GM18868 (cell line): ENCODE results near the gene CD28.

Experiments used
- ATAC-seq: cut with Tn5 transposase; IDR thresholded peaks from one replicate; pipeline ENCODE4 v1.9.1; 2021; ENCODE audit warnings: mild to moderate bottlenecking, moderate library complexity; ENCODE audit not compliant: unreplicated experiment

The CD28 gene

DNA sequence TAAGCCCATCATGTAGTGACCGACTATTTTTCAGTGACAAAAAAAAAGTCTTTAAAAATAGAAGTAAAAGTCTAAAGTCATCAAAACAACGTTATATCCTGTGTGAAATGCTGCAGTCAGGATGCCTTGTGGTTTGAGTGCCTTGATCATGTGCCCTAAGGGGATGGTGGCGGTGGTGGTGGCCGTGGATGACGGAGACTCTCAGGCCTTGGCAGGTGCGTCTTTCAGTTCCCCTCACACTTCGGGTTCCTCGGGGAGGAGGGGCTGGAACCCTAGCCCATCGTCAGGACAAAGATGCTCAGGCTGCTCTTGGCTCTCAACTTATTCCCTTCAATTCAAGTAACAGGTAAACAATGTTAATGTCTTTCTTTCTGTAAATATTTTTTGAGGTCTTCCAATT, at the start of gene CD28:
TSS of gene CD28 (plus strand) at position 237 of the 400 bp plus-strand sequence. CDS start at position 295, 58 bp downstream.
- peak; percentile 100 for ATAC-seq

DNA sequence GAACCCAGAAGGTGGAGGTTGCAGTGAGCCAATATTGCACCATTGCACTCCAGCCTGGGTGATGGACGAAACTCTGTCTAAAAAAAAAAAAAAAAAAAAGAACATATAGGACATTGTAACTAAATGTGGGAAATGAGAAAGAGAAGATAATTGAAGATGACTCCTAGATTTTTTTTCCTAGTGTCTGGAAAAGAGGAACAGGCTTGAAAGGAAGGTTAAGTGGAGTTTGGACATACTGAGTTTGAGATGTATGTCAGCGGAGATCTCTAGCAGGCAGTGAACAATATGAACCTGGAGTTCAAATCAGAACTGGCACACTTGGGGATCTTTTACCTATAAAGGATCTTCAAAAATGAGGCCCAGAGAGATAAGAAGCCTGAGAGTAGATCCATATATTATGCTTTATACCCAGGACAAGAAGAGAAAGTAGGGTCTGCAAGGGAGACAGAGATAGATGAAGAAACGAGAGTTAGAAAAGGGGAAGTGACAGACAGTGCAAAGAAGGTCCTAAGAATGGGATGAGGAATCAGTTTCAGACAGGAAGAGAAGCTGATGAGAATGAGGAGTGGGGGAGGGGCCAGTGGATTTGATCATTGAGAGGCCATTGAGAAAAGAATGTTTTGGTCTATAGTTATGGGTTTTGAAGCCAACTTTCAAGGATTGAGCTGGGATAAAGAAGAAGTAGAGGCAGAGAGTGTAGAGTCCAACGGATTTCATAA, 46.9 kb upstream of the CD28 start:
- peak; percentile 82 for ATAC-seq

DNA sequence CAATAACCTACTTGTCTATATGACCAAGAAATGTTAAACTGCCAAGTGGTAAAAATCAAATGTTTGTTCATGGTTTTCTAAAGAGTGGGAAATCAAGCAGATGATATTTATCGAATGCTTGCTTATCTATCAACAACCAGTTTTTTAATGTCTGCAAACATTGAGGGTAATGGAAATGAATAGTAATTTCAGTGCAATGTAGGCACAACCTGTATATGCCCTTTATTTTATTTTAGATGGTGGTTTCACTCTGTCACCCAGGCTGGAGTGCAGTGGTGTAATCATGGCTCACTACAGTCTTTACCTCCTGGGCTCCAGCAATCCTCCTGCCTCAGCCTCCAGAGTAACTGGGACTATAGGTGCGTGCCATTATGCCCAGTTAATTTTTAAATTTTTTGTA, 46.0 kb upstream of the CD28 start:
- no peak for ATAC-seq

DNA sequence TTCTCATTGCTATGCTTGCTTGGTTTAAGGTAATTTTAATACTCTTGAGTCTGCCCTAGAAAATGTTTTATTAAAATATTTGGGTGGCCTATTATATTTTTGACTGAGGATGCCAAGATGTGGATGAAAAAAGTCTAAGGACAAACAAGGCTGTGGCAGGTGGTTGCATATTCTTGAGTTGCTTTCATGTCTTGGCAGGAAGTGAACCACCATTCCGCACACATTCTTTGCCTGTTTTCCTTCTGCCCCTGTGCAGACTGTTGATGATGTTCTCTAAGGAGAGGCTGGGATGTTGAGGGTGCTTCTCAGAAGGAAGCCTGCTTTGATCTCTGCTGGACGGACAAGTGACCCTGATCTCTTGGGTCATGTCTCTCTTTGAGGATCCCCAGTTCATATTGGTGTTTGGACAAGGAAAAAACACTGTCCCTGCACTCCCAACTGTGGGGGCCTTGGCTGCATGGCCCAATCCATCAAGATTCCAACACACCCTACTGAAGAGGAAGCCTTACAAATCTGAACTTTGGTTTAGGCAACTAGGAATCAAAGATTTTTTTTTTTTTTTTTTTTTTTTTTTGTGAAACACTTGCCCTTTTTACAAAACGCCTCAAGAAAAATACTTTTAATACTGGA, 45.0 kb upstream of the CD28 start:
- ATAC-seq: no peak

DNA sequence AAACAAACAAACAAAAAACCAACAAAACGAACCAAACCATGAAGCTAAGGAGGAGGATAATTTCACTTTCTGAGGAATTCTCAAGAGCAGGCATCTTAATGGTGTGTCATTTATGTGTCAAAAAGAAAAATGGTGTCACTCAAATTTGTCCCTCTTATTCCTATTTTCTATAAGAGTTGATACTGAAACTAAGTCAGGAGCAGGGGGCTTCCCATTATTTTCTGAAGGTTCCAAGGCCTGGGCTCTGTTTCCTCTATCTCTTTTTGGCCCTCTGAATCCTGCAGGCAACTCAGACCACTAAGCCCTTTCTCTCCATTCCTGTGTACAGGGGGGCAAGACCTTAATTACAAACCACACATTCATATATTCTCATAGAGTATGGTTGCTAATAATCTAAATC, 44.0 kb upstream of the CD28 start:
- no peak for ATAC-seq

DNA sequence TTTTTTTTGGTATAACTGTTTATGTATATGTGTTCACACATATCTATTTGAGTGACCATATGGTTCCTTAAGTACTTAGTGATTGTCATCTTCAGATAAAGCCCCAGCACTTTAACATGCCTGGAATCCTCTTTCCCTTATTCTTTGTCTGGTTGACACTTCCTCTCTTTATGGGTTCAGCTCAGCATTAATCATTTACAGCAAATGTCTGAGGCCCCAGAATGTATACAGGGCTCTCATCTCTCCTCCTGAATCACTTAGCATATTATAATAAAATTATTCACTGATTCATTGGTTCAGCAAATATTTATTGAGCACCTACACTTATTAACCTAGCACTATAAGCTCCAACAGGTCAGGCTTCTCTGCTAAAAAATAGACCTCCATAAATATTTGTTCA, 43.5 kb upstream of the CD28 start:
- no peak for ATAC-seq

DNA sequence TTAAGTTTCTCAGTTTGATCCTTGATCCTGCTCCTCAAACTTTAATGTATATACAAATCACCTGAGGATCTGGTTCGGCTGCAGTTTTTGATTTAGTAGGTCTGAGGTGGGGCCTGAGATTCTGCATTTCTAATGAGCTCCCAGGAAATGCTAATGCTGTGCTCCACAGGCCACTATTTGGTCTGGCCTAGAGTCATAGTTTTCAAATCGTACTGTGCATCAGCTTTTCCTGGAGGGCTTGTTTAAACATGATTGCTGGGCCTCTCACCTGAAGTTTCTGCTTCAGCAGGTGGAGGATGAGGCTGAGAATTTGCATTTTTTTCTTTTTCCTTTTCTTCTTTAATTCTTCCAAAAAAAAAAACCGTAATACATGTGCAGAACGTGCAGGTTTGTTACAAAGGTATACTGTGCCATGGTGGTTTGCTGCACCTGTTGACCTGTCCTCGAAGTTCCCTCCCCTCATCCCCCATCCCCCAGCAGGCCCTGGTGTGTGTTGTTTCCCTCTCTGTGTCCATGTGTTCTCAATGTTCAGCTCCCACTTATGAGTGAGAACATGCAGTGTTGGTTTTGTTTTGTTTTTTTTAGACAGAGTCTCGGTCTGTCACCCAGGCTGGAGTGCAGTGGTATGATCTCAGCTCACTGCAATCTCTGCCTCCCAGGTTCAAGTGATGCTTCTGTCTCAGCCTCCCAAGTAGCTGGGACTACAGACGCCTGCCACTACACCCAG, 42.2 kb upstream of the CD28 start:
- no peak for ATAC-seq

DNA sequence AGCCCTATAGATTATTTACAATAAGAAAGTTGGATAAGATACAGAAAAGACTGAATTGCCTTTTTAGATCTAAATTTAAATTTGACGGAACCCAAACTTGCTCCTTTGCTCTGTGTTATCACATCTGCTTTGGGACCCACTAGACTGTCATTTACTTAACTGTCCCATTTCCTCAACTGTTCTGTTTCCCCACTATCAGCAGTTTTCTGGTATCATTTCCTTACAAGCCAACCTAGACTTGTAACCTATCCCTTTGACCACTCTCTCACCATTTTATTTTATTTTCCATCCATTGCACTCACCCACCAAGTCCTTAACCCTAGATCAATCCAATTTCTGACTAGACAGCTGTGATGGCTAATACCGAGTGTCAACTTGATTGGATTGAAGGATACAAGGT, 38.6 kb upstream of the CD28 start:
- no peak for ATAC-seq

DNA sequence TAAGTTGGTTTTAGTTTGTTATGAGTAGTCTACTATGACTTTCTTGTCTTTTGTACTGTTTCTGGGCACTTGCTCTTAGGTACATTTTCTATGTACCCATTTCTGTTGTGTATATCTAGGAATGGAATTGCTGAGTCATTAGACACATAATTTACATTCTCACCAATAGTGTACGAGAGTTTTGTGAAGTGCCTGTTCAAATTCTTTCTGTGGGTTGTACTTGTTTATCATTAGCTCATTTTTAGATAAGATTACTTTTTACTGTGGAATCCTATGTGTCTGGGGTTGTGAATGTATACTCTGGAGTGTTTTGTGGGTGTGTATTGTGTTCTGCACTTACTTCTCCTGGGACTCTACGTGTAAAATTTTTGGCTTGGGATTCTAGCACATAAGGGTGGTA, 36.6 kb upstream of the CD28 start:
- no peak for ATAC-seq

DNA sequence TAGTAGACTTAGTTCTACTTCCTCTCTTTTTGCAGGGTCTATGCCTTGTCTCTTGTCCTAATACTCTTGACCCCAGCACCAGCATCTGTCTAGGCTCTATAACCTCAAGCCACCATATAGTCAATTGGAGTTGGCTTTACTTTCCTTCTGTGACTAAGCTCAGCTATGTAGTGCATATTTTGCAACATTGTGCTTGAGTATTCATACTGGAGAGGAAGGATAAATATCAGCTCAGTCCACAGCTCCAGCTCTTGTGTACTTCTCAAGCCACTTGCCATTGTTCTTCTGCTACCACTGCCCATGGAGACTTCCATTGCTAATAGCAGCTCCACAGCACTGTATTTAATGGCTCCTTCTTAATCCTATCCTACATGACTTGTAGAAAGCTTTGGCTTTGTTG, 35.5 kb upstream of the CD28 start:
- ATAC-seq: no peak

DNA sequence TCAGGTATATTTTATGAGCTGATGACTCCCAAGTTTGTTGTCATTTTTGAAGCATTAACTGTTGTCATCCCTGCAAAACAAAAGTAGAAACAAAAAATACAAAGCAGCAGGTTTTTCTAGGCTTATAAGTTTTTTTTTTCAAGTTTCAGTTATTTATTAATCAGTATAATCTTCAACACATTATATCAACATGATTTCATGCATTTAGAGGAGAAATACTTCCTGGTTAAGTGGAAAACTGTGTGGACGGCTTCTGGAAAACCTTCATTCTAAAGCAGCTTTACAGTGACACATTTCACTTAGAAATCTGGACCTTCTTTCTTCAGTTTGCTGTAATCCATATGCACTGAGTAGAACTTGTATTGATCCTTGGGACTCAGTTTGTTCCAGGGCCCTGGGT, 34.6 kb upstream of the CD28 start:
- no peak for ATAC-seq

DNA sequence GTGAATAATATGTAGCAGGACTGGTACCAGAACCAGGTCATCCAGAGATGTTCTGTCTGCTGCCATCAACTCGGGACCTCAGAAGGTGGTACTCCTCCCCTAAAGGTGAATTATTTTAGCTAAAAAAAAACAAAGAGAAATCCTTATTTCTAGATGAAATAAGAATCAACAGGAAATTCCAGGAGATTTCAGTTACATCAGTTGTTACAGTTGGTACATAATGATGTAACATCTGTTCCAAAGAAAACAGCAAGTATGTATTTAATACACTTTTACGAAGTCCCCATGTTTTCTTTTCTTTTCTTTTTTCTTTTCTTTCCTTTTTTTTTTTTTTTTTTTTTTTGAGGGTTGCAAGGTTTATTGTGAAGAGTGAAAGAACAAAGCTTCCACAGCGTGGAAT, 33.6 kb upstream of the CD28 start:
- no peak for ATAC-seq

DNA sequence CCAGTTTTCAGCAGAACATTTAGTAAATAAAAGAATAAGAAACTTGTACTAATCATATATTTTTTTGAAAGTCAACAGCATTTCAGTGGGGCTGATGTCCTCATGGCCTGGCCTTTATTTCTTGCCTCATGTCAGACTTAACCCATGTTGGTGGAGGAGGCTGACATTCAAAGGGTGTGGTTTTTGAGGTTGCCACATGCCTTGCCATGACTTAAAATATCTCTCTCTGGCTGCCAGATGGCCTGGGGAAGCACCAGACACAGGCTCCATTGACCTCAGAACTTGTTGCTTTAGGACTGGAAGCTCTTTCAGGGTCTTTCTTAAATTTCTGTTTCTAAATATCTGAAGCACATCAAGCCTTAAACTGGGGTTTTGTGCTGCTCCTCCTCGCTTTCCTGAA, 32.5 kb upstream of the CD28 start:
- ATAC-seq: peak; percentile 99

DNA sequence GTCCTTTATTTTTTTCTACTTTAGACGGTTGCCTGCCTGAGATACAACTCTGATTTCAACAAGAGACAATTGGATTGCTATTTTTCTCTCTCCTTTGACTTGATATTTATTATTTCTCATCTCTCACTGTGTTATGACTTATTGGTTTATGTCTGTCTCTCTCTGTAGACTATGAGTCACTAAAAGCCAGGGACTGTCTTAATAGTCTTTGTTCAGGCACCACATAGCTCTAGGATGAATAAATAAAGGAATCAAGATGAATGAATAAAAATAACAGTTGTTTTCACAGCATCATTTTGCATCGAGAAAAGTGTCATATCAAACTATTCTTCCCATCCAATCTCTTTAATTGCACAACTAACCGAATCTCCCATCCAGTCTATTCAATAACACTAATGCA, 31.4 kb upstream of the CD28 start:
- no peak for ATAC-seq

DNA sequence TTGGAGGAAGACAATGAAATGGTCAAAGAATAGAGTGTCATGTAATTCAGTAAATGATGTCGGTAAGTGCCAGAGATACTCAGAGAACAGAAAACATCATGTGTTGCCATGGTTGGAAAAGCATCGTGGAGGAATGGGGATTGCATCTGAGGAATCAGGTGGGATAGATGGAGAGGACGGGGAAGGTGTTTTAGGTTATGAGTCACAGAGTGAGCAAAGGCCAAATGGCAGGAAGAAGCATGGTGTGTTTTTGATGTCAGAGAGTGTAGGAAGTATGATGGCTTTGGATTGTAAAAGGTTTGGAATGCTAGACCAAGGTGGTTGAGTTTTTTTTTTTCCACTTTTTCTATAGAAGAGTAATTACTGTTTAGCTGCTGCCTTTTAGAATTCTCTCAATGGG, 27.5 kb upstream of the CD28 start:
- ATAC-seq: no peak

DNA sequence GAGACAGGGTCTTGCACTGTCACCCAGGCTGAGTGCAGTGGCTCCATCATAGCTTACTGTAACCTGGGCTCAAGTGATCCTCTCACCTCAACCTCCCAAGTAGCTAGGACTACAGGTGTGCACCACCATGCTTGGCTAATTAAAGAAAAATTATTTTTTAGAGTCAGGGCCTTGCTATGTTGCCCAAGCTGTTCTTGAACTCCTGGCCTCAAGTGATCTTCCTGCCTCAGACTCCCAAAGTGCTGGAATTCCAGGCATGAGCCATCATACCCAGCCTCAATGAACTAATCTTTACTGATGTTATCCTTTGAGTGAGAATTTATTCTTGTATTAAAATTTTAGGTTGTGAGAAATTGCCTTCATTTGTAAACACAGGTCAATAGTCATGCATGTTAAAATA, 27.0 kb upstream of the CD28 start:
- no peak for ATAC-seq

DNA sequence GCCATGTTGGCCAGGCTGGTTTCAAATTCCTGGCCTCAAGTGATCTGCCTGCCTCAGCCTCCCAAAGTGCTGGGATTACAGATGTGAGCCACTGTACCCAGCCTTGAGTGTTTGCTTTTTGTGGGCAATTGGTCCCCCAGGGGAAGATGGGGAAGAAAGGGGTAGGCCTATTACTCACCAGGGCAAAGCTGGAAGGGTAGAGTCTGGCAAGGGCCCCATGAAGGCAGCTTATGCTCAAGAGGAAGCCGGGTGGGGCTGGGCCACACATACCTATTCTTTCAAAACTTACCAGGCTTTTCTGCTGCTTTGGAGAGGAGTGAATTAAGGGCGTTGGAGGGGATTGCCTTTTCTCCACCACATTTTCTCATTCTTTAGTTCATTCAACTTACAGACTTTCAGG, 24.5 kb upstream of the CD28 start:
- ATAC-seq: no peak

DNA sequence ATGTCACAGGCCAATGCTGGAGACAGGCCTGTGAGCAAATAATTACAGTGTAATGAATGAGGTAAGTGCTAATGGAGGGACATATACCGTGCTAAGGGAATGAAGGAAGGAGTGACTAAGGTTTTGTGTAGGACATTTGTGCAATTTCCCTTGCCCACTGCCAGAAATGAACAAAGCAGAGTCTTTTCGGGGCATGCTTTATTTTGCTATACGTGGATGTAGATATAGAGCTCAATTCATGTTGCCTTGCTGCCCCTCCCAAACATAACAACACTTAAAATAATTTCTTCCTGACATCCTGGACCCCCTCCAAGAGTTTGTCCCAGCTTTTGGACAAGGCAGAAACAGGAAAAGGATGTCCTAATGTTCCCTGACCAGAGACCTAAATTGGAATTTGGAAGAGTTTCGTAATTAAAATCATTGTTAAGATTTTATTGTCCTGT, 23.7 kb upstream of the CD28 start:
- ATAC-seq: no peak

DNA sequence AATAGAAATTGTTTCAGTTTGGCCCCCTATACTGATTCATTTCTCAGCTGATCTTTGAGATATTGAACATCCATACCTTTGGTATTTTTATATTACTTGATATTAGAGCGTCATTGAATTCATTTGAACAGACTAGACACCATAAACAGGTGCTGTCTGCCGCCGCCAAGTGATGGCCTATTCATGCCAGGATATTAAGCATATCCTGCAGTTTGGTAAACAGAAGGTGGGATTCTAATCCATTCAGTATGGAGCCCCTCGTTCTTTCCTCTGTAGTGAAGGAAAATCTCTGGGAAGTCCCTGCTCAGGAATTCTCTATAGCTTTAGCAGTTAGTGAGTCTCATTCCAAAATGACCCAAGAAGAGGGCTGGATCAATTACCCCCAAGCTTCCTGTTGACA, 23.0 kb upstream of the CD28 start:
- ATAC-seq: no peak

DNA sequence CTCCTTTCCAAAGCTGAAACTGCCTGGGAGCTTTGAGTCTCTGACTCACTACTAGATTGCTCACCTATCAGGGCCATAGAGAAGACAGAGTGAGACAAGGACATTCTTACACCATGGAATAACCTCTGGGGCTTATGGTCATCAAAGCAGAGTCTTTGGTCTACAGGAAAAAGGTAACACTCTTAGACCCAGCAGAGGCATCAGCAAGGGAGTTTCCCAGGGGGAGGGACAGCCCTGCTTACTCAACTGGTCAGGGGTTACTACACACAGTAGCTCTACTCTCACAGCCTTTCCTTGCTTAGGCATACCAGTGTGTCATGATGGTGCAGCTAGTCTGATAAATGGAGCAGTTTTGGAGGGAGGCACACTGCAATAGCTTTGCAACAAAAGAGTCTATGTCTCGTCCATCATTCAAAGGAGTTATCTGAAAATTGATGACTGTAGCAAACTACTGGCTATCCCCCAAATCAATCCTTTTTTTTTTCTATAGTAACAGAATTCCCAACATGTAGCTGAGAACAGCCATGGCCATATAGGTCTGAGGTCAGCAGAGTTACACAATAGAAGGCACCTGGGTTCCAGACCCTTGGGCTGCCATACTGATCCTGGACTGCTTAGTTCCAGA, 22.4 kb upstream of the CD28 start:
- peak; percentile 93 for ATAC-seq

DNA sequence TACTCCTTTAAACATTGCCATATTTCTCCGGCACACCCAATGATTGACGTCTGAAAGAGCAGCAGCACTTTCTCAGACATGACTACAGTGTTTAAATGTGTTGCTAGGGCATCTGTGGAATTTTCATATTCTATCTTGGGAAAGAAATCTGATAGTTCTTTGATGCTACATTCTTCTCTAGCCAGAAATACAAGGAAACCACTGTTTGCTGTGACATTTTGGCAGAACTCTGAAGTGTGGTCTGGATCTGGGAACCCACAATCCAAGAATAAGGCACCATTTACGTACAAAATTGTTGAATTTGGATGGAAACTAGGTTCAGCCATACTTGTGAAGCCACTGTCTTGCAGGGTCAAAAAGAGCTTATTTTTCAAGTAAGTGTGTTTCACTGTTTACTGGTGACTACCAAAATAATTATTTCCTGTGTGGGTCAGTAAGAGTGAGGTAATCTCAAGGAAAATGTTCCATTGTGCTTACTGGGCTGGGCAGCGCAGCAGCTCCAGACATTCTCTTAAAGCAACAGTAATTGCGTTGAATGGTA, 21.3 kb upstream of the CD28 start:
- no peak for ATAC-seq
